Subcutaneous adipose tissue (tissue), 4 donors: ENCODE results near the gene RRBP1. TPM values are rescaled to one million over a fixed set of nuclear protein-coding genes. Genes with fewer than 3 reads are reported as not detected.

Source experiments
- total RNA-seq, 4 donors: library from RNA; depleted of rRNA; stranded (reverse); fragments of >200 nt; gene quantifications; one replicate each; pipeline ENCODE4 v1.1.0, GENCODE V29; 2016
- TF ChIP-seq, protein P1 (sequence below): fragments of 450-650 bp; IDR thresholded peaks from one replicate; pipeline ENCODE4 v1.5.1; 2016; ENCODE audit warnings: low read depth, mild to moderate bottlenecking, control low read depth, antibody characterized with exemption, moderate library complexity

RRBP1 gene
- total RNA-seq, 4 donors from 2014 or later: 45.0 to 71.6 (median 55.2) TPM

DNA sequence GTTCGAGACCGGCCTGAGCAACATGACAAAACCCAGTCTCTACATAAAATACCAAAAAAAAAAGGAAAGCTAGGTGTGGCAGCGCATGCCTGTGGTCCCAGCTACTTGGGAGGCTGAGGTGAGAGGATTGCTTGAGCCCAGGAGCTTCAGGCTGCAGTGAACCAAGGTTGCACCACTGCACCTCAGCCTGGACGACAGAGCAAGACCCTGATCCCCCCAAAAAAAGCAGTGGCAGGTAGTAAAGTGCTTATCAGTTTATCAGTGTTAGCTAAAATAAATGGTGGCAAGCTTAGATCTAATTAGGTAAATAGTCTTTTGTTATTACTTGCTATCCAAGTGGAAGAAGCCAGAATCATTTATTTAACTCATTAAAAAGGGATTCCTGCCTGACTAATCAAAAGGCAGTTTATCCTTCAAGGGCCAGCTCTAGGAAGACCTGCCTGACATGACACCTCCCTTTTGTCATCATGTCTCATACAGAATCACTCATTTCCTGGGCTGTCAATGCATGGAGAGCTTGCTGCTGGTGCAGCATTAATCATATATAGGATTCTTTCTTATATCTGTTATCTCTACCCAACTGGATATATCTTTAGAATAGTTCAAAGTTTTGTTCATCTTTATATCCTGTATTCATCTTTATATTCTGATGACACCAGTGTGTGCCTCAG, 102.5 kb downstream of the RRBP1 start:
- TF ChIP-seq, protein P1, sequence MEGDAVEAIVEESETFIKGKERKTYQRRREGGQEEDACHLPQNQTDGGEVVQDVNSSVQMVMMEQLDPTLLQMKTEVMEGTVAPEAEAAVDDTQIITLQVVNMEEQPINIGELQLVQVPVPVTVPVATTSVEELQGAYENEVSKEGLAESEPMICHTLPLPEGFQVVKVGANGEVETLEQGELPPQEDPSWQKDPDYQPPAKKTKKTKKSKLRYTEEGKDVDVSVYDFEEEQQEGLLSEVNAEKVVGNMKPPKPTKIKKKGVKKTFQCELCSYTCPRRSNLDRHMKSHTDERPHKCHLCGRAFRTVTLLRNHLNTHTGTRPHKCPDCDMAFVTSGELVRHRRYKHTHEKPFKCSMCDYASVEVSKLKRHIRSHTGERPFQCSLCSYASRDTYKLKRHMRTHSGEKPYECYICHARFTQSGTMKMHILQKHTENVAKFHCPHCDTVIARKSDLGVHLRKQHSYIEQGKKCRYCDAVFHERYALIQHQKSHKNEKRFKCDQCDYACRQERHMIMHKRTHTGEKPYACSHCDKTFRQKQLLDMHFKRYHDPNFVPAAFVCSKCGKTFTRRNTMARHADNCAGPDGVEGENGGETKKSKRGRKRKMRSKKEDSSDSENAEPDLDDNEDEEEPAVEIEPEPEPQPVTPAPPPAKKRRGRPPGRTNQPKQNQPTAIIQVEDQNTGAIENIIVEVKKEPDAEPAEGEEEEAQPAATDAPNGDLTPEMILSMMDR: no peak

DNA sequence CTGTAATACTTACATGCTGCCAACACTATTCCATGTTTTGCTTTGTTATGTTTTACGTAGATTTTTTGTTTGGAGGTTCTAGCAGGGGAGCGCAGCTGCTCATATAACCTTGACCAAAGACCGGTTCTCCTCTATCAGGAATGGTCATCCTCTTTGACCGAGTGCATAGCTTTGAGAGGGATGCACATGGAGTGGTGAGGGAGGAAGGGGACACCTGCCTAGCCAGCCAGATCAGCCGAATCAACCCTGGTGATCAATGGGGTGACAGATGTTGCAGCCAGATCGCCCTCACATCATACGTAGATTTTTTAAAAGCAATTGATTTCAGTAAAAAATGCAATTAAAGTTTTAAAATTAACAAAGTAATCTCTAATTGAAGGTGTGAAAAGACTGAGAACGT, 105.8 kb downstream of the RRBP1 start:
- TF ChIP-seq, protein P1: no peak

DNA sequence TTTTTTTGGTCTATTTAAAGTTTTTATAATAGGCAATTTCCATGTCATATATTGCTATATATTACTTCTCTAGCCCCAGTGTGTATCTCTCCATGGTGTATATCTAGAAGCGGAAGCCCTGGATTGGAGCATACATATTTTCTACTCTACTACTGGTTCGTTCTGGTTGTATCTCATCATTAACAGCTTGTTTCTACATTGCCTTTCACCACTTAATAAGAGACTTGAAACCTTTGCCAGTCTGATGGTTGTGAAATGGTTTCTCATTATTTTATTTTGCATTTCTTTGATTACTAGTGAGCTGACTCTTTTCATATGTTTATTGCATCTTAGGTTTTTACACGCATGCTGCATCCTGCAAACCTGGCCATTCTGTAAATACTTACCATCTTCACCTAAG, 108.6 kb downstream of the RRBP1 start:
- TF ChIP-seq, protein P1: no peak

DNA sequence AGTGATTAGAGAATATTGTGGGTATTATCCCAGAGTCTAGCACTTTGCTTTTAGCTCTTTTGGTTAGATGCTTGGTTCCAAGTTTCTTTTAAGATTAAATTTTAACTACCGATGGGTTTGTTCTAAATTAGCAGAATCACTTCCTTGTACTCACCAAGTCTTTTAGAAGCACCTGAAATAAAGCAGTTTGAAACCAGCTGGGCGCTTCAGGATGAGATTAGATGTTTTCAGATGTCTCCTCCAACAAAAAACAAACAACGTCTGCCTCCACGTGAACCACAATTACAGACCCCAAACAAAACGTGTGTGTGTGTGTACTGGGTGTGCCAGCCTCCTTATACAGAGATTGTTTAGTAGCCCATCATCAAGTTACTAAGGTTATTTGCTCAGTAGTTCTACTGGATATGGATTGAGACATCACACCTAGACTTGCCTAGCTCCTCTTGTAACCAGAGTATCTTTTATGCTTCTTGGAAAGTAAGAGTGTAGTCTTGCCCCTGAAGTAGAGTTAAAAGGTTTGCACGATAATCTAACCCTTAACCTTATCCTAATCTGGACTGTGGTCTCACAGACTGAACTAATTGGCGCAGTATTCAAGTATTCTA, 109.9 kb downstream of the RRBP1 start:
- TF ChIP-seq, protein P1: no peak

DNA sequence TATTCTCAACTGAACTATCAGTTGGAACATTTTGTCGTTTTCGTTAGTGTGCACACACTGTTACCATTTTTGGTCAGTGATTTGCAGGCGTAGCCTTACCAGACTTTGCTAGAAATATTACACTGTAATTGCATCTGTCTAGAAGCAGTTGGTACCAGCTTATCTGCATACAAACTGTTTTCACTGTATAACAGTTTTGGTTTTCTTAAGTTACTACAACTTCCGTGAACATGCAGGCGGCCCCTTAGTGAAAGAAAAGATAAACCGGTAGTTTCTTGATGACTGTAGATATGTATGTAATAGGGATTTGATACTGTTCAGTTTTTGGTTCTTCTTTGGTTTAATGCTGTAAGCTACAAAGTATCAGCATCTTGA, 110.9 kb downstream of the RRBP1 start:
- TF ChIP-seq, protein P1: no peak

DNA sequence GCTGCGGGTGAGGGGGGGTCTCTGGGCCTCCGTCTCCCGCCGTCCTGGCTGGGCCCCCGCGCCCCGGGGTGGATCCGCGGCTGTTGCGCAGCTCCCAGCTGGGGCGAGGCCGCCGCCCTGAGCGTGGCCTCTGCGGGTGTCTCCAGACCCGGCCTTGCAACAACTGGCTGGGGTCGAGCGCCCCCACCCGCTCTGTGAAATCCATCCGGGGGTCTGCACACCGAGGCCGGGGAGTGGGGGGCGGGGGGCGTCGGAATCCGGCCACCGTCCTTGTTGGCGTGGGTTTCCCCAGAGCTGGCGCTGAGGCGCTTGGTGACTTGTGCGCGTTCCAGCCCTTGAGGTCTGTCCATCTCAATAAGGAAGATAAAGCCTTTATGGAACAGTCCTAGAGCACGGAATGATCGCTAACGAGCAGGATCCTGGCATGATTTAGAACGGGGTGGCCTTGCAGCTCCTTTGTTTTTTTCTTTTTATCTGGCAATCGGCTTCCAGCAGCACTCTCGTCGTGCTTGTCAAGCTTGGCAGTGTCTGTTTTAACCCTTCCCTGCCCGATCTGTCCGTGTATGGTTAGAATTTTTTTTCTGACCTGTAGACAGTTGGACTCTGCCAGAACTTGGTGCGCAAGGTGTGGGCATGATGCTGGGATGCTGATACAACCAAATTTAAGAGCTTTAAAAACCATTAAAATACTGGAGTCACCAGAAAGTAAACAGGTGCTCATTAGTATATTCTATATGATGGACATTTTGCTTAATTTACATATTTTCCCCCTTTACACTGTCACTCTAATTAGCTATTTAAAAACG, 111.5 kb downstream of the RRBP1 start:
- TF ChIP-seq, protein P1: no peak
